ENCODE measurements around the gene GRK5.

The GRK5 gene

DNA sequence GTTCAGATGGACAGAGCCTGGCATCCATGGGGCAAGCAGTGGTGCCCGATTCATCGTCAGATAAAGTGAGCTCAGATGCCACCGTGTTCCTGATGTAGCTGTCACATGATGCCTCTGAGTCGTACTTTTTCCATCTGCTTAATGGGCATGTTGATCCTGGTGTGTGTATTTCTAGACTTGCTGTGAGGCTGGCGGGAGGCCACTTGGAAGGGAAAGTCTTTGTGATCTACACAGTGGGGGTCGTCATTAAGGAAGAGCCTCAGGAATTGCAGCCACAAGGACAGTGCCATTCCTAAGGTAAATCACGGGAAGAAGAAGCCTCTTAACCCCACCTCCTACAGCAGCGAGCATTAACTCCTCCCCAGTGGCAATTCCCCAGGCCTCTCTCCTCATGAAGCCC is 272.2 kb downstream of the GRK5 start:
- H3K27ac ChIP-seq = no peak overlapping the region
- TF ChIP-seq, protein P1, sequence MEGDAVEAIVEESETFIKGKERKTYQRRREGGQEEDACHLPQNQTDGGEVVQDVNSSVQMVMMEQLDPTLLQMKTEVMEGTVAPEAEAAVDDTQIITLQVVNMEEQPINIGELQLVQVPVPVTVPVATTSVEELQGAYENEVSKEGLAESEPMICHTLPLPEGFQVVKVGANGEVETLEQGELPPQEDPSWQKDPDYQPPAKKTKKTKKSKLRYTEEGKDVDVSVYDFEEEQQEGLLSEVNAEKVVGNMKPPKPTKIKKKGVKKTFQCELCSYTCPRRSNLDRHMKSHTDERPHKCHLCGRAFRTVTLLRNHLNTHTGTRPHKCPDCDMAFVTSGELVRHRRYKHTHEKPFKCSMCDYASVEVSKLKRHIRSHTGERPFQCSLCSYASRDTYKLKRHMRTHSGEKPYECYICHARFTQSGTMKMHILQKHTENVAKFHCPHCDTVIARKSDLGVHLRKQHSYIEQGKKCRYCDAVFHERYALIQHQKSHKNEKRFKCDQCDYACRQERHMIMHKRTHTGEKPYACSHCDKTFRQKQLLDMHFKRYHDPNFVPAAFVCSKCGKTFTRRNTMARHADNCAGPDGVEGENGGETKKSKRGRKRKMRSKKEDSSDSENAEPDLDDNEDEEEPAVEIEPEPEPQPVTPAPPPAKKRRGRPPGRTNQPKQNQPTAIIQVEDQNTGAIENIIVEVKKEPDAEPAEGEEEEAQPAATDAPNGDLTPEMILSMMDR (conservative IDR thresholded peaks at IDR 0.05) = no peak

DNA sequence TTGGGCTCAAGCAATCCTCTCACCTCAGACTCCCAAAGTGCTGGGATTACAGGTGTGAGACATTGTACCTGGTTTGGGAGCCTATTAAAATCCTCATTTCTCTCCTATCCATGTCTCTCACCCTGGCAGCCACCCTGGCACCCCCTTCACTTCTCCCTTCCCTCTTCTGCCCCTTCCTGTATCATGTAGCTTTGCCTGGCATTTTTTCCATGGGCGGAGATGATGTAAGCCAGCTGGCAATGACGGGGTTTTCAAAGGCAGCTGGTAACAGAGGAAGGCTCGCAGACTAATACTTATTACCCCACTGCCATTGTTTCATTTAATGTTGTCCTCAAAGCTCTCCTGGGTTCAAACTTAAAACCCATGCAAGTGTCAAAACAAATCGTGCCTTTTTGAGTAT is 273.3 kb downstream of the GRK5 start:
- TF ChIP-seq, protein P1 (conservative IDR thresholded peaks at IDR 0.05) = no peak

DNA sequence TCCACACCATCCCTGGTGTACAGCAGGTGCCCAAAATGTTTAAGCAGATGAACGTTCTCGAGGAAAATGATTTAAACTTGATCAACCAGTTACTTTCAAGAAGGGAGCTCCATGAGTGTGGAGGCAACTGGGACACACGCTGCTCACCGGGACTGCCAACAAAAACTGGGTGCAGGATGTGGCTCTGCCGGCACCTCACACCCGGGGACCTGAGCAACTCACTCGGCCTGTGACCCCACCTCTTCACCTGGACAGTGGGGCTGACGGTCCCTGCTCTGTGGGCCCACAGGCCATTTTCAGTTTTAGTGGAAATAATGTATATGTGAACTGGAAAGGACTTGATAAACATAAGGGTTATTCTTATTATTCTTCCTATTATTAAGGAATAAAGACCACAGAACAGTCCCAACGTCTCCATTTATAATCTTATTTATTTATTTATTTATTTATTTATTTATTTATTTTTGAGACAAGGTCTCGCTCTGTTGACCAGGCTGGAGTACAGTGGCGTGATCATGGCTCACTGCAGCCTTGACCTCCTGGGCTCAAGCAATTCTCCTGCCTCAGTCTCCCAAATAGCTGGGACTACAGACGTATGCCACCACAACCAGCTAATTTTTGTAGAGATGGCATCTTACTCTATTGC is 274.5 kb downstream of the GRK5 start:
- TF ChIP-seq, protein P1 (conservative IDR thresholded peaks at IDR 0.05) = no peak

More for the DNA sequence above, 273.3 kb downstream of the GRK5 start:
- H3K27ac ChIP-seq = no peak overlapping the region

DNA sequence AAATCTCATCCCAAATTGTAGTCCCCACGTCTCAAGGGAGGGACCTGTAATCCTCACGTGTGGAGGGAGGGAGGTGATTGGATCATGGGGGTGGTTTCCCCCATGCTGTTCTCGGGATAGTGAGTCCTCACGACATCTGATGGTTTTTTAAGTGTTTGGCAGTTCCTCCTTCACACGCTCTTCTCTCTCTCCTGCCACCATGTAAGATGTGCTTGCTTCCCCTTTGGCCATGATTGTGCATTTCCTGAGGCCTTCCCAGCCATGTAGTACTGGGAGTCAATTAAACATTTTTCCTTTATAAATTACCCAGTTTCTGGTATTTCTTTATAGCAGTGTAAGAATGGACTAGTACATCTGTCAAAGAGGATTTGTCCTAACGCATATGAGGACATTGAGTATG is 275.6 kb downstream of the GRK5 start:
- TF ChIP-seq, protein P1 (conservative IDR thresholded peaks at IDR 0.05) = no peak
- peak overlapping the region; percentile 84; the same call in 1 of the 2 replicates for H3K27ac ChIP-seq

More for the DNA sequence above, 274.5 kb downstream of the GRK5 start:
- H3K27ac ChIP-seq = no peak overlapping the region

DNA sequence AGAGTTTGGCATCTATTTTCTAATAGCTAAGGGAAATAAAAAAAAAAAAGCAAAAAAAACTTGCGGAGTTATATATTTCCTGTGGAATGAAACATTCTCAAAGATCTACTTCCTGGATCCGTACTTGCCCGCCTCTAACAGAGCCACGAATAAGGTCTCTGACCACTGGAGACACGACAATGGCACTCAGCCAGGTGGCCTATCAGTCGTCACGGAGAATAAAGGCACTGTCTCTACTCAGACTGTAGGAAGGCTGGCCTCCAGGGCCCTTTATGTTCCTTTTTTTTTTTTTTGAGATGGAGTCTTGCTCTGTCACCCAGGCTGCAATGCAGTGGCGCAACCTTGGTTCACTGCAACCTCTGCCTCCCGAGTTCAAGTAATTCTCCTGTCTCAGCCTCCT is 276.5 kb downstream of the GRK5 start:
- H3K27ac ChIP-seq = peak overlapping the region; percentile 84
- TF ChIP-seq, protein P1 (conservative IDR thresholded peaks at IDR 0.05) = no peak

DNA sequence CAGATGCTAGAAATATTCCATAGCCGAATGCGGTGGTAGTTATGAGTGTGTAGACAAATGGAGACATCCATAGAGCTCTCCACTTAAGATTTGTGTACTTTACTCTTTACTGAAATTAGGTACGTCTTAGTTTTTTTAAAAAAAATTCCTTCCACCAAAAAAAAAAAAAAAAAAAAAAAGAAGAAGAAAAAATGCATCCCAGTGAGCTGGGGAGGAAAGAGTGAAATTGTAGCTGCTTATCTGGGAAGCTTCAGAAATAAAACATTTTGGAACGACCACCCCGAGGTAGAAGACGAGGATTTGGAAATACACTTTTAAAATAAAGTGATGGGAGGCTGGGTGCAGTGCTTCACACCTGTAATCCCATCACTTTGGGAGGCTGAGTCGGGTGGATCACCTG is 281.3 kb downstream of the GRK5 start:
- TF ChIP-seq, protein P1 (conservative IDR thresholded peaks at IDR 0.05) = no peak
- H3K27ac ChIP-seq = no peak overlapping the region

DNA sequence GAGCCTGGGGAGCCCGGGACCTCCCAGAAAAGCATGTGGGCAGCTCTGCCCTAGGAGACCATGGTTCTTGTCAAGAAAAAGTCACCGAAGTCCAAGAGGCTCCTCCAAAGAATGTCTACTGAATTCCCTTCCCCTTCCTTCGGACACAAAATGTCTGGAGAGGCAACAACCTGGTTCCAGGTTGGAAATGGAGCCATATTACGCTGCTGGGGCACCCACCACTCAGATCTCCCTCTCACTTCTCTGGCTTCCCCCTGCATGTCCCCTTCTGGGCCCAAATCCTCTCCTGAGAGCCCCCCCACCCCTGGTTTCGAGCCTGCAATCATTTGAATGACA is 282.6 kb downstream of the GRK5 start:
- no peak overlapping the region for H3K27ac ChIP-seq
- TF ChIP-seq, protein P1 (conservative IDR thresholded peaks at IDR 0.05) = no peak; the same call in none of the 2 replicates
